Left forelimb (tissue), 1 donor: ENCODE results near the gene SERP1.

Source experiments
- DNase-seq: peaks from one replicate; pipeline ENCODE4 v3.0.0-alpha.2; 2018; ENCODE audit warnings: low spot score

SERP1 gene

DNA sequence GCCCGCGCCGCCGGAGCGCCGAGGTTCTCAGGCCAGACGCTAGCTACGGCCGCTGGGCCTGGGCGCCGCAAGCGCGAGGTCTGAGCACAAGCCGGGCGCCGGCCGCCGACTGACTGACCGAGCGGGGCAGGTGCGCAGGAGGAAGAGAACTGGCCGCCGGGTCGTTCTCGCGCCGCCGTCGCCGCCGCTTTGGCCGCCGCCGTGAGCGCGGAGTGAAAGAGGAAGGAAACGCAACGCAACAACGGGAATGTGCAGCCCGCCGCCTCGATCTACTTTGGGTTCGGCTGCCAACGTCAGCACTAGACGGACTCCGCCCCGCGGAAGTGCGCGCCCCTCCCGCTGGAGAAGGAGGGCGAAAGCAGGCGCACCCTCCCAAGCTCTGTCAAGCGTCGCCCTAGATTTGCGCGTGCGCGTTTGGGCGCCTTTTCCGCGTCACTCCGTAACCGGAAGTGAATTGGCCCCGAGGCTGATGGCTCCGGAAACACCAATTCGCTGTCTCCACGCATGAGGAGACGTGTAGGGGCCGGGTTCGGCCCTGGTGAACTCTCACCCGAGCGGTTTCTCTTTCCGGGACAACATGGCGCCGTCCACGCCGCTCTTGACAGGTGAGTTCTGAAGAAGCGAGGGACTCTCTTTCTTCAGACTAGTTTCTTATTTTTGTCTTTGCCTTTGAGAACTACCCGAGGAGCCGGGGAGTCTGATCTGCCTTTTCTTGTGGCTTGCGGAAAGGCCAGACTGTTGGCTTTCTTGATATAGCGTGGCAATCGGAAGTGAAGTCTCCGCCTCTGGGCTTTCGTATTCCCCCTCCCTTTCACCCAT lies at the start of gene SERP1, which contains the start of gene EIF2A:
SERP1 (minus strand) TSS at position 271 of the 819 bp plus-strand sequence. CDS start 361 bp downstream, outside the sequence.
EIF2A (plus strand) TSS at position 562 of the 819 bp plus-strand sequence; CDS start at position 578, 16 bp downstream.
- DNase-seq, result peak; percentile 100

DNA sequence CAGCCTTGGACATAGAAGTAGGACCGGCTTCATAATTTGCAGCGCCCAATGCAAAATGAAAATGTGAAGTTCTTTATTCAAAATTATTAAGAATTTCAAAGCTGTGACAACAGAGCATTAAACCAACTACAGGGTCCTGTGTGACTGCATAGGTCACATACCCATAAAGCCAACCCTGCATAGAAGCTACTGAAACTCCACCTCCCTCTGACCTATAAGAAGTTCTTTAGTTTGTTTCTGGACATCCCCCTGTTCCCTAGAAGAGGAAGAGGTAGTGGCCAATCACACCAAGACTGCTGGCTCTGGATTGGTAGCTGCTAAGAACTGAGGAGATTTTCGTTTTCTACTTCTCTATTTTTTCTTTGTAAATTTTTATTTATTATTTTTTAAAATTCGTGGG lies 47.9 kb upstream of the SERP1 start:
- DNase-seq, result no peak

DNA sequence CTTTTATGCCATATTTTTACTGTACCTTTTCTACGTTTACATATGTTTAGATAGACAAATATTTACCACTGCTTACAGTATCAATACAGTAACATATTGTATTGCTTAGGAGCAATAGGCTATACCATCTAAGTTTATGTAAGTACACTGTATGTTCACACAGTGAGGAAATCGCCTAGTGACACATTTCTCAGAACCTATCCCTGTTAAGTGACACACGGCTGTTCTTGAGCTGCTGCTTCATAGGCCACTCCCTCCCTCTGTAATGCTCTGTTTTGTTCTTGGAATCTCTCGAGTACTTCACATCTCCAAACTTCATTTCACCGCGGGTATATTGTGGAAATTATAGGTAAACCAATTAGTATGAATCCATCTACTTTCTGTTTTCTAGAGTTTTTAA lies 43.5 kb upstream of the SERP1 start:
- DNase-seq, result no peak

DNA sequence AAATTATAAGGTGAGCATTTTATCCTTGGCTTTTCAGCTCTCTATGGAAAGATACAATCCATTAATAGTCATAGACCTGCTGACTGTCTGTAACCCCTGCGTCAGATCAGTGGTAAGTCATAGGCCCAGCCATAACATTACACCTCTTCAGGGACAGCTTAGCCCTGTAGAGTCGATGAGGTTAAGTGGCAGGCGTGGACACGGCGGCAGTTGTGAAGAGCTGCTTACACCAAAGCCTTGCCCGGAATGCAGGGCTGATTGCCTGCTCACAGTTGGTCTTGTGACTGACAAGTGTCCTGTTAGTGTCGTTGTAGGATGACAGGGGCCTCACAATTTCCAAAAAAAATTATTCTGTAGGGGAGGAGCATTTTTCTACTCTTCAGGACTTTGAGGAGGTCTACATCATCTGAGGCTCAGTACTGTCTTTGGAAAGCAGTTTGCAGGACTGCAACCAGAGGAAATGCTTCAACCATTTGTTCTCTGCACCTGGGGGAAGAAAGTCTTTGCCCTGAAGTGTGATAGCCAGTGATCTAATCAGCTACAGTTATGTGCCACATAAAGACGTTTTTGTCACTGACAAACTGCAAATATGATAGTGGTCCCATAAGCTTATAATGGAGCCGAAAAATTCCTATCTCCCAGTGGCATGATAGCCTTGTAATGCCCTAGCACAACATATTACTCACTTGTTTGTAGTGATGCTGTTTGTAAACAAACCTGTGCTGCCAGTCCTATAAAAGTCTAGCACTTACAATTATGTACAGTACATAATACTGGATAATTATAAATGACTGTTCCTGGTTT lies 41.9 kb upstream of the SERP1 start:
- DNase-seq, result no peak

DNA sequence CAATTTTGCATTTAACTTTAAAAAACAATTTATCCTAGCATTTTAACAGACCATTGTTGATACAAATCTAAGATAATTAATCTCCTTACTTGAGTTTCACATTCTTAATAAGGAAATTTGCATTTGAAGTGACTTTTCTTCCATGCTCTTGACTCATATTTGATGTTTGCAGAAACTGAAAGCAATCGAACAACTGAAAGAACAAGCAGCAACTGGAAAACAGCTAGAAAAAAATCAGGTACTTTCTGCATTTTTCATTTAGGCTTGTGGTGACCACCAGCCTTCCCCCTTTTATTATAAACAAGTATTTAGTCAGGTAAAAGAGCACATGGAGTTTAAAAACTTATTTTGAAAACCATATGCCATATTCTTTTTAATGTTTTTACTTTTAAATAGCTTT lies 36.7 kb upstream of the SERP1 start:
- no peak for DNase-seq

DNA sequence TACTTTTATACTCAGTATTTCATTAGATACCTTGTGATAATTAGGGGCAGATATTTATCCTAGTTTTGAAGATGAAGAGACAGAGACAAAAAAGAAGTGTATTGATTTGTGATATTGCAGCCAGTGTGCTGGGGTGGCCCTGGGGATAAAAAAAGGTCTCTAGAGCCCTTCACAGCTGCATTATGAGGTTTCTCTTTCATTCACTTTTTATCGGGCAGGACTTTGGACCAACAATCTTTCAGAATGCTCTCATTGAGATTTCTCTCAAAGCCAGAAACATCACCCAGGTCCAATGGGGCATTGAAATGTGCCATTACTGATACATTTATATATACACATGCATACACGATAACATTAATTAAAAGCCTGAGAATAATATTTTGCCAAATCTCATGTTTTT lies 36.3 kb upstream of the SERP1 start:
- DNase-seq, result no peak

DNA sequence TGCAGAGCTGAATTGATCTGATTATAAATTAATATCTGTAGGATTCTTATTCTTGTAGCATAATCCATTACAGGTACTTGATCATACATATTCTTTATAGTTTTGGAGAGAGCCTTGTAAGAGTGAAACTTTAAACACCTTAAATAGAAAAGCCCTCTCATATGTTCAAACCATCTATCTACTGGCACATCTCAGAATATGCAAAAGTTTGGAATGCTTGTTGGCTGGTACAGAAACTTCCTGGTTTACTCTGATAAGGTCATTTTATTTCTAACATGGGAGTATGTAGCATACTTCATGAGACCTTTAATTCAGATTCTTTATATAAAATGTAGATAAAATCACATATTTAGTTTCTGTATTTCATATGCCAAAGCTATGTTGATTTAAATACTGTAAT lies 34.9 kb upstream of the SERP1 start:
- DNase-seq, result no peak

DNA sequence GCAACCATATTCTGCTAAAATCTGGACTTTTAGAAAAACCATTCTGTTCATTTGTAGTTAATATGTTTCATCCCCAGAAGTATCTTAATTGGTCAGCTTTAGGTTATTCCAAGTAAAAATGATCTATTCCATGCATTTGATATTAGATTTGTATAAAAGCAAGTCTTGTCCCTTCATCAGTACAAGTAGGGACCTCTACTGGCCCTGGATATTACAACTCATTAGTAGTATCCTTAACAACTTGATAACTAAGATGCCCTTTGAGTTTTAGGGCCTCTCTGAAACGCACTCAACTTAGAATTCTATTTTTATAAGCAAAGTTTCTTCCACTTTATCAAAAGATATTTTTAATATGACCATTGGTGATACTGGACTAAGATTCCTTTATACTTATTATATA lies 31.6 kb upstream of the SERP1 start:
- DNase-seq, result no peak

DNA sequence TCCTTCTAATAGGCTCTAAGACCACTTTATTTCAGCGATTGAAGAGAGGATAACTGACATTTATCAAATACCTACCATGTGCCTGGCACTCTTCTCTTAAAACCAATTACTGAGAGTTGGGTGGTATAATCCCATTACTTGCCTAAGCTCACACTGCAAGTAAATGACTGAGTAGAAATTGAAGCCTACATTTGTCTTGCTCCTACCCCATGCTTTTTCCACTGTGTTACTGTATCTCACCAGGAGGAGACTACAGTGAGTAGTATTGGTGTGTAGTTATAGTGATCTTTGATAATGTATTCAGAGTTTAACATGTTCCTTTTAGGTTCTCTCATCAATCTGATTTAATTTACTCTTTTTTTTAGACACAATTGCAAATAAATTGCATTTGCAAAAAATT lies 21.0 kb upstream of the SERP1 start:
- no peak for DNase-seq

DNA sequence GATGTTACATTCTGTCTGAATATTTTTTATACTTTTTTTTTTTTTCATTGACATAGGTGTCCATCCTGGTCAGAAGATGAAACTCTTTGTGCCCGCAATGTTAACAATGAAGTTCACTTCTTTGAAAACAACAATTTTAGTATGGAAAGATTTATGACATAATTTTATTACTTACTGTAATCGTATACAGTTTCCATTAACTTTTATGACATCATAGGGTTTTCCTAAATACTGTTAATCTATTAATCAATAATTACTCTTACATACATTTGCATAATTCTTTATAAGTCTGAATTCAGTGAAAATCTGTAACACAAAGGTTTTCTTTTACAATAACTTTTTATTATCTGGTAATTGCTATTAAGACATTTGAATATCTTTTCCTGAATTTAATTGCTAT lies 17.9 kb upstream of the SERP1 start:
- DNase-seq, result no peak

DNA sequence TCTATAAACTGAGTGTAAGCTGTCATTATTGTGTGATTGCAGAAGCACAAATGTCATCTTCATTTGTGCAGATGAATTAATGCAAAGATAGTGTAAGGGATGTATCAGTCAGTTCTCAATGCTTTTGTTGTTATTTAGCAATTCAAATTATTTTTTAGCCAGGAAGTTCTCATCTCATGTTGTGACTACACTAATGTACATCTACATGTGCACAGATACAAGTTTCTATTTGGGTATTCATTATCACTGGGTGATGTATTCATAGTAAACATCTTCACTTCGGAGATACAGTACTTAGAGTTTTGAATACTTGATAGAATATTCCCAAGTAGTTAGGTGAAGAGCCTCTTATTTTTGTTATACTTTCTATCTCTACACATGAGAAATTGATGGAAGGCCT lies 11.4 kb upstream of the SERP1 start:
- no peak for DNase-seq

DNA sequence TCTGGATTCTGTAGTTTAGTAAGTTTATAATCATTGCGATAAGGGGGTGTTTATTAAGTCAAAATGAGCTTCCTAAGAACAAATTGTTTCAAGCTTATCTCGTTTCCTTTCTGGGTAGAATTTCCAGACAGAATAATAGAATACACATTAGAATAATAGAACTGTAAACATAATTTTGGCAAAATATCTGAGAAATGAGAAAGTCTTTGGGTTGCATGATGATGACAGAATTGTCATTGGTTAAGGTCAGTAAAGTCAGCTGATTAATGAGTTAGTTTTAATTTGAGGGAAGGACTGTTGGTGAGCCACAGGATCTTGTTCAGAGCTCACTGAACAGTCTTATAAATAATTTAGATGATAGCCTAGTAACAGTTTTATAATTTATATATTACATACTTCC lies 10.5 kb upstream of the SERP1 start:
- DNase-seq, result no peak

DNA sequence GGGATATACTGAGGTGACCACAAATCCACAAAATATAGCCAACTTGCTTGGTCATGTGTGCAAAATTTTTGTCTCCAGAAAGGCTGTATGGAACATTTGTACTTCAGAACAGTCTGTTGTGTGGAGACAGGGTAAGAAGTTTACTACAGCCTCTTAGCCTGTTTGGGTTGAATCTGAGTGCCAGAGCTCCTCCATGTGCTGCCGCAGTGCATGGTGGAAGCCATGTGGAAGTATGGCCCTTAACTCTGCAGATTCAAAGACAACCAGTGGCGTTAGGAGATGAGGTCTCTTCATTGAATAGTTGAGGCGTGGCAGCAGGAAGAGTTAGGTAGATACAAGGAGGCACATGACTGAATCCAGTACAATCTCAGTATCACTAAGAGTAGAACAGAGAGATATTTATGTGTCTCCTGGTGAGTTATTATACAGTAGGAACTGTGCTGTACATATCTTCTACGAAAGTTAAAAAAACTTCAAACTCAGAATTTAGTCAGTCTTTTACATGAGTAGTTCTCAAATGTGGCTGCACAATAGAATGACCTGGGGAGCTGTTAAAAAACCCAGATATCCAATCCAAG lies 9.7 kb upstream of the SERP1 start:
- DNase-seq, result no peak

DNA sequence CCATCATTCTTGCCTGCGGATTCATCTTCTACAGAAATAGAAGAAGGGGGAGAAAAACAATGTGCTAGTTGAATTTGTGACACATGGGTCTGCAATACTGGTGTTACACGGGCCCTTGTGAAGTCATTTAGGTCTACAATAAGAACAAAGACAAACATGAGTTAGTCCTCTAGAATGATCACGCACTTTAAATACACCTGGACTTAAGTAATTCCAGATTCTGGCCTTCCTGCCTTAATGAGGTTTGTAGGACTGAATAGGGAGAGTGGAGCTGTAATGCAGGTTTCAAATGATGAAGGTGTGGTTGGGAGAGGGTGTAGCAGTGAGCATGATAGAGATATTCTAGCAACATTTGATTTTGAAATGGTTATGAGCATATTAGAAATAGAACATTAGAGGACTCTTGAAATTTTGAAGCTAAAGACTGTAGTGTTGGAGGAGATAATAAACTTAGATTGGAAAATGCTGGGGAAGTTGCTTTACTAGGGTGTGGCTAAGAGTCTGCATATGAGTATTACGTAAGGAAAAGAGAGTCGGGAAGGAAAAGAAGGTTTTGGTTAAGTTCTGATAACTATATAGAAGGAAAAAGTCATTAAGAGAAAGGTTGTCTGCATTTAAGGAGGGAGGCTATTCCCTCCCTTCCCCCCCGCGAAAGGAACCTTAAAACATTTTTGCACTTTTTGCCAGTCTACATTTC lies 897 bp upstream of the SERP1 start:
- no peak for DNase-seq

DNA sequence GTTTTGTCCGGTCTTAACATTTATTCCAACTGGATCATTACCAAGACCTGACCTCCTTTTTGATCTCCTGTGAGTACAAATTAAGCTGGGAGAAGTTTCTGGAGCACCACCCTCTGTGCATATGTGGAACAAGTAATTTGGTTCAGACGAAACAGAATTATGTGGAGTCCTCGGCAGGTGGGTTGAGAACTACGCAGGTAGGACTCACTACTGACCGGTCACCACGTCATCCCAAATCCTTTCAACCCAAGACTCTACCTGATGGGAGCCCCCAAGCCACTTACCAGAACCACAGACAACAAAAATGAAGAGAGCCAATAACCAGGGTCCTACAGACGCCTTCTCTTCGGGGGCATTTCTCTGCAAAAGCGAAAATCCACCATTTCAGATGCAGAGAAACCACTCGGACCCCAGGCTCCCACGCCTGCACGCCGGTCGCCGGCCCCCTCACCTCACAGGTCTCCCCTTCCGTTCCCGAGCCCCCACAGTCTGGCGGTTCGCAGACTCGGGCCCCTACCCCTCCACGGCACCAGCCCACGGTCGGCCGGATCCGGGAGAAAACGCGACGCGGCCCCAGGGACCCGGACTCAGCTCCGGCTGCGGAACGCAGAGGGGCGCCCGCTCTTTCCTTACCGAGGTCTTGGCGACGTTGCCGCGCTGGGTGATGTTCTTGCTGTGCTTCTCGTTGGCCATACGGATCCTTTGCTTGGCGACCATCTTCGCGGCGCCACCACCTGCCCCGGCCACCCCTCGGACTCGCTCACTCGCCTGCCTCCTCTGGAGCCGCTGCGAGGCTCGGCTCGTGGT lies 674 bp downstream of the SERP1 start:
- no peak for DNase-seq

DNA sequence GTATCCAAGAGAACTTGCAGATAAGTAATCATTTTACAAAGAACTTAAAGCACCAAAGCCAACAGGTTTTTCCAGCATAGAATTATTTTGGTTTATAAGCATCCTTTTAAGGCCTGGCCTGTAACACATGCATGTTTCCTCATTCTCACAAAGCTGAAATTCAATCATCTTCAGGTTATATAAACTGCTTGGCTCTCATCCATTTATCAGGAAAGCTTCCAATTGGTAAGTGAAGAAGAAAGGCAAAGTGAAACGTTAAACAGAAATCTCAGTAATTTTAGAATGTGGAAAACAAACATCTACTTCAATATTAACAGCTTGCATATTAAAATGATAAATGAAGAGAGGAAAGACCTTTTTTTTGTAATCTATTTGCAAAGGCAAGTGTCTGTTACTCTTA lies 1.6 kb downstream of the SERP1 start:
- DNase-seq, result no peak

DNA sequence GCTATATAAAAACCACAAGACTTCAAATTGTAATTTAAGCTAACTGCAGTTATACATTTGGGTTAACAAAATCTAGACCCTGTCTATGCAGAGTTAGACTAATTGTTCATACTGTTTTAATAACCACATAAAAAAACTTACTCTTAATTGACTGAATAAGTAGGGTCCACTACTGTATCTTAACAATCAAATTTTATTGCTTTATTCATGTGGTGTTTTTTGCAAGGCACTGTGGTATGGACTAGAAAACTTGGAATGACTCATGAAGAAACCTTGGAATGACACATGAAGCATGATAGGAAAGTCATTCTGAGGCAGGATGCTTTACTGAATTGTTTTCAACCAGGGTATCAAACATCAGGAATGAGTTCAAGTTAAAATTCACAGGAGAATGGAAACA lies 2.3 kb downstream of the SERP1 start:
- DNase-seq, result no peak

DNA sequence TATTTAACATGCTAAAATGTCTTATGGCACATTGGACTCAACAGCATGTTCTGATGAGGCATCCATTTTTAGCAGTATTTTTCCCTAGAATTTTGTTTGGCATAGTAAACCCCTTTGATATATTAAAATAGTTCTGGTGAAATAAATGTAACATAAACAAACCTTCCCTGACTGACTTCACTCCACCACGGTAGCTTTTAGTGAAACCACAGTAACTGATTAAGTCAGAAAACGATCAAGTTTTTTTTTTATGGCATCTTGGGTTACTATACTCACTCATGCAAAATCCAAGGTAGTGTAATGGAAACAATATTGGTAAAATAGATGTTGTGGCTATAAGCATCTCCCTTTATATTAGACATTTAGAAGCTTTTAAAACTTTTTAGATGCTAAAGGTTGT lies 2.8 kb downstream of the SERP1 start:
- no peak for DNase-seq

DNA sequence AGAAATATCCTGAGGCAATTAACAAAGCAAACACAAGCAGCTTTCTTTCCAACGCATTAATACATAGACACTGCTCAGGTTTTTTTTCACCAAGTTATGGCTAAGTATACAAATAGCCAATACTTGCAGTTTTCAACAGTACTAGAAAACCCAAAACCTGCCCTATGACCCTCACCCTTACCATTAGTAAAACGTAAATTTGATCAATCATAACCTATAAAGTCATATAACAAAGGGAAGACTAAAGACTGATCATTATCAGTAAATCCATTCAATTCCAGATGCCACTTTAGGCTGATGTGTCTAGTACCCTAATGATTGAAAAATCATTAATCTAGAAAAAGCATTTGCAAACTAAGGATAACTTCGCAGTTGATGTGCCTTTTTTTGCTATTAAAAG lies 3.2 kb downstream of the SERP1 start:
- DNase-seq, result no peak

DNA sequence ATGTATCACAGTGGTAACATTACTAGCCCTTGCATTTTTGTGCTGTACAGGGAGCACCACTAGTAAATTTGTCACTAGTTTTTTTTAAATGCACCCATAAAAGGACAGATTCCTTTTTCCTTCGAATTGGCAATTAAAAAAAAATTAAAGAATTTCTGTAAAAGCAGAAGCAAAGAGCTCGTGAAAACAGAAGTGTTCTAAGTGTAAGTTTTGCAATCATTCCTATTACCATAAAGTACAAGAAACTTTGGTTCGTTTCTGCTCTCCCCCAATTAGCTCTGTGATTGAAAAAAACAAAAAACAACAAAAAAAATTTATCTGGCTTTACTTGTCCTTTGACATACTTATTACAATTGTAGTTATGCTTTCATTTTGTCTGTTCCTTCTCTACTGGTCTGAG lies 5.3 kb downstream of the SERP1 start:
- no peak for DNase-seq

DNA sequence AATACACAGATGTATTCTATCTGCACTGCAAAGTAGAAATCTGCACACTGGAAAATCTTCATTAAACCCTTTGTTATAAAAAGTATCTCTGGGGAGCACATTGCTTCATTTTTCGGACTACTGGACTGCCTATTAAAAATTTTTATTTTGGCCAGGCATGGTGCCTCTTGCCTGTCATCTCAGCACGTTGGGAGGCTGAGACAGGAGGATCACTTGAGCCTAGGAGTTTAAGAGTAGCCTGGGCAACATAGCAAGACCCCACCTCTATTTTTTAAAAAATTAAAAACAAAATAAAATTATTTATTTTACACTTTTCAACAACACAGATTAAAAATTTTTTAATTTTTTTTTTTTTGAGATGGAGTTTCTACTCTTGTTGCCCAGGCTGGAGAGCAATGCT lies 6.0 kb downstream of the SERP1 start:
- DNase-seq, result no peak
